Glutamatergic neuron (in vitro differentiated cells): Measurements from ENCODE around the gene IL20. TPM values are rescaled to one million over a fixed set of nuclear protein-coding genes. Genes with fewer than 3 reads are reported as not detected.
"Not testable (repeated sequence)": the region's sequence is repeated elsewhere in the genome, so short reads cannot be mapped to it uniquely, and the experiment has no call there.

Experiments
- DNase-seq: peaks from one replicate; pipeline ENCODE4 v3.0.0; 2022
- H3K27ac Mint-ChIP-seq: one replicate; pipeline ENCODE4 v1.8.0; 2020; ENCODE audit warnings: mild to moderate bottlenecking, mixed read lengths, inconsistent platforms; ENCODE audit not compliant: unreplicated experiment
- H3K27me3 Mint-ChIP-seq: one replicate; pipeline ENCODE4 v1.8.0; 2020; ENCODE audit warnings: mild to moderate bottlenecking, moderate library complexity, mixed read lengths, inconsistent platforms; ENCODE audit not compliant: unreplicated experiment
- H3K36me3 Mint-ChIP-seq: one replicate; pipeline ENCODE4 v1.8.0; 2020; ENCODE audit warnings: mild to moderate bottlenecking, mixed read lengths, inconsistent platforms; ENCODE audit not compliant: unreplicated experiment
- H3K4me1 Mint-ChIP-seq: one replicate; pipeline ENCODE4 v1.8.0; 2020; ENCODE audit warnings: mild to moderate bottlenecking, low read depth, mixed read lengths, inconsistent platforms; ENCODE audit not compliant: unreplicated experiment
- H3K4me3 Mint-ChIP-seq: one replicate; pipeline ENCODE4 v1.8.0; 2020; ENCODE audit warnings: mild to moderate bottlenecking, mixed read lengths, inconsistent platforms; ENCODE audit not compliant: unreplicated experiment
- H3K9me3 Mint-ChIP-seq: one replicate; pipeline ENCODE4 v1.8.0; 2020; ENCODE audit warnings: mild to moderate bottlenecking, moderate library complexity, mixed read lengths, inconsistent platforms; ENCODE audit not compliant: unreplicated experiment
- total RNA-seq: library from RNA; stranded (reverse); fragmentation: NEBNext Ultra II Directional; extraction: Animal tissue kit (Norgen Biotek cat#: 25700); gene quantifications from one replicate; pipeline ENCODE4 v1.2.1, GENCODE V29; 2021; ENCODE audit not compliant: unreplicated experiment
- TF ChIP-seq, protein P1 (sequence below): fragments of 200-600 bp; sonication (generic); IDR thresholded peaks from one replicate; pipeline ENCODE4 v1.5.0; 2021; ENCODE audit not compliant: partially characterized antibody, unreplicated experiment

The IL20 gene
- total RNA-seq, 1 donor from 2014 or later, result not detected

DNA sequence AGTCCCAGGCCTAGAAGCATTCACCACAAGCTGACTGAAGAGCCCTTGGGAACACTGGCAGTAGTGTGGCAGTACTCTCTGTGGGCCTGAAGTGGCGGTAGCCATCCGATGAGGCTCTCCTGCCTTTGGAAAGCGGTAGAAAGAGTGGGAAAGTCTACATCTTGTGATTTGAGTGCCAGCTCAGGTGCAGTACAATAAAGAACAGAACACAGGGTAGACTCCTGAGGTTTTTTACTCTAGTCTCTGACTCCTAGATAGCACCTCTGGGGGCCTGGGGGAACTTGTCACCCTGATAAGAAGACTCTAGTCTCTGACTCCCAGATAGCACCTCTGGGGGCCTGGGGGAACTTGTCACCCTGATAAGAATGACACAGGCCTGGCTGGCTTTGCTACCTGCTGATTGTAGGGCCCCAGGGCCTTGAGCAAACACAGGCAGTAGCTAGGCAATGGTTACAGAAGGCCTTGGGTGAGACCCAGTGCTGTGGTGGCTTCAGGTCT is 18.0 kb upstream of the IL20 start:
- no peak overlapping the region for H3K4me3 Mint-ChIP-seq
- peaks cover 1% of the 10 kb centered on the region for H3K9me3 Mint-ChIP-seq
- H3K36me3 Mint-ChIP-seq, result peaks cover 17% of the 10 kb centered on the region
- peaks cover 1% of the 10 kb centered on the region for H3K27me3 Mint-ChIP-seq
- TF ChIP-seq, protein P1, sequence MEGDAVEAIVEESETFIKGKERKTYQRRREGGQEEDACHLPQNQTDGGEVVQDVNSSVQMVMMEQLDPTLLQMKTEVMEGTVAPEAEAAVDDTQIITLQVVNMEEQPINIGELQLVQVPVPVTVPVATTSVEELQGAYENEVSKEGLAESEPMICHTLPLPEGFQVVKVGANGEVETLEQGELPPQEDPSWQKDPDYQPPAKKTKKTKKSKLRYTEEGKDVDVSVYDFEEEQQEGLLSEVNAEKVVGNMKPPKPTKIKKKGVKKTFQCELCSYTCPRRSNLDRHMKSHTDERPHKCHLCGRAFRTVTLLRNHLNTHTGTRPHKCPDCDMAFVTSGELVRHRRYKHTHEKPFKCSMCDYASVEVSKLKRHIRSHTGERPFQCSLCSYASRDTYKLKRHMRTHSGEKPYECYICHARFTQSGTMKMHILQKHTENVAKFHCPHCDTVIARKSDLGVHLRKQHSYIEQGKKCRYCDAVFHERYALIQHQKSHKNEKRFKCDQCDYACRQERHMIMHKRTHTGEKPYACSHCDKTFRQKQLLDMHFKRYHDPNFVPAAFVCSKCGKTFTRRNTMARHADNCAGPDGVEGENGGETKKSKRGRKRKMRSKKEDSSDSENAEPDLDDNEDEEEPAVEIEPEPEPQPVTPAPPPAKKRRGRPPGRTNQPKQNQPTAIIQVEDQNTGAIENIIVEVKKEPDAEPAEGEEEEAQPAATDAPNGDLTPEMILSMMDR, result no peak
- H3K4me1 Mint-ChIP-seq, result no peaks in the 10 kb centered on the region
- DNase-seq, result no peak
- H3K27ac Mint-ChIP-seq, result no peak overlapping the region

DNA sequence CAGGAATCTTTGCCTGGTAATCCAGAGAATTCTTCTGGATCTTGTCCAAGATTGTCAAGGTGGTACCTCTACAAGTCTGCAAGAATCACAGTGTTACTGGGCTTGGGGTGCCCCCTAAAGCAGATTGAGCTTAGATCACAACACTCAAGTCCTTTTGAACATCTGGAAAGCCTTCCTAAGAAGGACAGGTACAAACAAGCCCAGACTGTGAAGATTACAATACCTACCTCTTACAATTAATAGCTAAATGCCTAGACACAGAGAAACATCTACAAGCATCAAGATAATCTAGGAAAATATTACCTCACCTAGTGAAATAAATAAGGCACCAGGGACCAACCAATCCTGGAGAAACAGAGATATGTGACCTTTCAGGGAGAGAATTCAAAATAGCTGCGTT is 17.5 kb upstream of the IL20 start:
- peaks cover 18% of the 10 kb centered on the region for H3K36me3 Mint-ChIP-seq
- H3K27ac Mint-ChIP-seq, result no peak overlapping the region
- H3K4me3 Mint-ChIP-seq, result no peak overlapping the region
- TF ChIP-seq, protein P1, result no peak
- peaks cover 1% of the 10 kb centered on the region for H3K9me3 Mint-ChIP-seq
- H3K4me1 Mint-ChIP-seq, result no peaks in the 10 kb centered on the region
- peaks cover 1% of the 10 kb centered on the region for H3K27me3 Mint-ChIP-seq
- DNase-seq, result no peak

DNA sequence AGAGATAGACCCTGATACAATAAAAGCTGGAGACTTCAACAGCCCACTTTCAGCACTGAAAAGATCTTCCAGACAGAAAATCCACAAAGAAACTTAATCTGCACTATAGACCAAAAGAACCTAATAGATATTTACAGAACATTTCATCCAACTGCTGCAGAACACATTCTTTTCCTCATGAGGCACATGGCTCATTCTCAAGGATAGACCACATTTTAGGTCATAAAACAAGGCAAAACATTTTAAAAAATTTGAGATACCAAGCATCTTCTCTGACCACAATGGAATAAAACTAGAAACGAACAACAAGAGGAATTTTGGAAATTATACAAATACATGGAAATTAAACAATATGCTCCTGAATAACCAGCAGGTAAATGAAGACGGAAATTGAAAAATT is 15.0 kb upstream of the IL20 start:
- no peak for DNase-seq
- H3K4me3 Mint-ChIP-seq, result no peak overlapping the region
- TF ChIP-seq, protein P1, result no peak
- H3K27me3 Mint-ChIP-seq, result no peaks in the 10 kb centered on the region
- peaks cover 23% of the 10 kb centered on the region for H3K36me3 Mint-ChIP-seq
- H3K9me3 Mint-ChIP-seq, result peaks cover 1% of the 10 kb centered on the region
- no peaks in the 10 kb centered on the region for H3K4me1 Mint-ChIP-seq
- no peak overlapping the region for H3K27ac Mint-ChIP-seq

DNA sequence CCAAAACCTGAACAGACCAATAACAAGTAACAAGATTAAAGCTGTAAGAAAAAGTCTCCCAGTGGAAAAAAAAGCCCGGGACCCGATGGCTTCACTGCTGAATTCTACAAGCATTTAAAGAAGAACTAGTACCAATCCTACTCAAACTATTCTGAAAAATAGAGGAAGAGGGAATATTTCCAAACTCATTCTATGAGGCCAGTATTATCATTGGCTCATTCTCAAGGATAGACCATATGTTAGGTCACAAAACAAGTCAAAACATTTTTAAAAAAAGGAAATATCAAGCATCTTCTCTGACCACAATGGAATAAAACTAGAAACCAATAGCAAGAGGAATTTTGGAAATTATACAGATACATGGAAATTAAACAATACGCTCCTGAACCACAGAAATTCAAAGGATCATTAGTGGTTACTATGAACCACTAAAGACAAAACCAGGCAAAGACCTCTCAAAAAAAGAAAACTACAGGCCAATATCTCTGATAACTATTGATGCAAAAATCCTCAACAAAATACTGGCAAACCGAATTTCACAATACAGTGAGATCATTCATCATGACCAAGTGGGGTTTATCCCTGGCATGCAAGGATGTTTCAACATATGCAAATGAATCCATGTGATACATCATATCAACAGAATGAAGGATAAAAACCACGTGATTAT is 13.9 kb upstream of the IL20 start:
- no peak overlapping the region for H3K4me3 Mint-ChIP-seq
- H3K36me3 Mint-ChIP-seq, result peaks cover 23% of the 10 kb centered on the region
- H3K27me3 Mint-ChIP-seq, result no peaks in the 10 kb centered on the region
- no peaks in the 10 kb centered on the region for H3K4me1 Mint-ChIP-seq
- H3K27ac Mint-ChIP-seq, result no peak overlapping the region
- TF ChIP-seq, protein P1, result no peak
- no peak for DNase-seq
- H3K9me3 Mint-ChIP-seq, result peaks cover 1% of the 10 kb centered on the region

DNA sequence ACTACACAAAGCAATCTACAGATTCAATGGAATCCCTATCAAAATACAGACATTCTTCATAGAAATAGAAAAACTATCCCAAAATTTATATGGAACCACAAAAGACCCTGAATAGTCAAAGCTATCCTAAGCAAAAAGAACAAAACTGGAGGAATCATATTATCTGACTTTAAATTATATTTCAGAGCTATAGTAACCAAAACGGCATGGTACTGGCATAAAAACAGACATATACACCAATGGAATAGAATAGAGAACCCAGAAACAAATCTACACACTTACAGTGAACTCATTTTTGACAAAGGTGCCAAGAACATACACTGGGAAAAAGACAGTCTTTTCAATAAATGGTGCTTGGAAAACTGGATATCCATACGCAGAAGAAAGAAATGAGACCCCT is 12.8 kb upstream of the IL20 start:
- H3K9me3 Mint-ChIP-seq, H3K4me1 Mint-ChIP-seq, H3K4me3 Mint-ChIP-seq, H3K27me3 Mint-ChIP-seq, H3K27ac Mint-ChIP-seq, DNase-seq: not testable (repeated sequence)
- peaks cover 23% of the 10 kb centered on the region for H3K36me3 Mint-ChIP-seq

DNA sequence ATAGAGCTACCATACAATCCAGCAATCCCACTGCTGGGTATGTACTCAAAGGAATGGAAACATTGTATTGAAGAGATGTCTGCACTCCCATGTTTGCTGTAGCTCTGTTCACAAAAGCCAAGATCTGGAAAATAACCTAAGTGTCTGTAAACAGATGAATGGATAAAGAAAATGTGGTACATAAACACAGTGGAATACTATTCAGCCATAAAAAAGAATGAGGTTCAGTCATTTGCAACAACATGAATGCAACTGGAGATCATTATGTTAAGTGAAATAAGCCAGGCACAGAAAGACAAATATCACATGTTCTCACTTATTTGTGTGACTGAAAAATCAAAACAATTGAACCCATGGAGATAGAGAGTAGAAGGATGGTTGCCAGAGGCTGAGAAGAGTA is 11.7 kb upstream of the IL20 start:
- not testable (repeated sequence) for DNase-seq, H3K4me1 Mint-ChIP-seq, H3K4me3 Mint-ChIP-seq, H3K27ac Mint-ChIP-seq, H3K9me3 Mint-ChIP-seq, H3K27me3 Mint-ChIP-seq
- peaks cover 18% of the 10 kb centered on the region for H3K36me3 Mint-ChIP-seq
